ENCODE data around the gene HEATR1. TPM values are rescaled to one million over a fixed set of nuclear protein-coding genes. Genes with fewer than 3 reads are reported as not detected.
"Not testable (repeated sequence)": the region's sequence is repeated elsewhere in the genome, so short reads cannot be mapped to it uniquely, and the experiment has no call there.

Gene HEATR1
- total and polyA plus RNA-seq, 3 experiments from 2014 or later, result 14.2 to 106 (median 101) TPM

DNA sequence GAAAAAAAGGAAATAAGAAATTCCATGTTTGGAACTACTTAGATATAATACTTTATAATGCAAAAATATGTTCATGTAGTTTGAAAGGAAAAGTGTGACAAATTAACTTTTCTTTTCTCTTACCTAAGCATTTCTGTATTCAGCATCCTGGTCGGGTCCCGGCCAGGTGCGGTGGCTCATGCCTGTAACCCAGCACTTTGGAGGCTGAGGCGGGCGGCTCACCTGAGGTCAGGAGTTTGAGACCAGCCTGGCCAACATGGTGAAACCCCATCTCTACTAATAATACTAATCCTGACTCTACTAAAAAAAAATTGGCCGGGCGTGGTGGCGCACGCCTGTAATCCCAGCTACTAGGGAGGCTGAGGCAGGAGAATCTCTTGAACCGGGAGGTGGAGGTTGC, 3.3 kb upstream of the HEATR1 start:
- H3K36me3 Mint-ChIP-seq, result peaks cover 0 to 16% (median 3%) of the 10 kb centered on the region in 3 donors
- H3K27me3 Mint-ChIP-seq, result peaks cover 42 to 45% of the 10 kb centered on the region in 2 donors

DNA sequence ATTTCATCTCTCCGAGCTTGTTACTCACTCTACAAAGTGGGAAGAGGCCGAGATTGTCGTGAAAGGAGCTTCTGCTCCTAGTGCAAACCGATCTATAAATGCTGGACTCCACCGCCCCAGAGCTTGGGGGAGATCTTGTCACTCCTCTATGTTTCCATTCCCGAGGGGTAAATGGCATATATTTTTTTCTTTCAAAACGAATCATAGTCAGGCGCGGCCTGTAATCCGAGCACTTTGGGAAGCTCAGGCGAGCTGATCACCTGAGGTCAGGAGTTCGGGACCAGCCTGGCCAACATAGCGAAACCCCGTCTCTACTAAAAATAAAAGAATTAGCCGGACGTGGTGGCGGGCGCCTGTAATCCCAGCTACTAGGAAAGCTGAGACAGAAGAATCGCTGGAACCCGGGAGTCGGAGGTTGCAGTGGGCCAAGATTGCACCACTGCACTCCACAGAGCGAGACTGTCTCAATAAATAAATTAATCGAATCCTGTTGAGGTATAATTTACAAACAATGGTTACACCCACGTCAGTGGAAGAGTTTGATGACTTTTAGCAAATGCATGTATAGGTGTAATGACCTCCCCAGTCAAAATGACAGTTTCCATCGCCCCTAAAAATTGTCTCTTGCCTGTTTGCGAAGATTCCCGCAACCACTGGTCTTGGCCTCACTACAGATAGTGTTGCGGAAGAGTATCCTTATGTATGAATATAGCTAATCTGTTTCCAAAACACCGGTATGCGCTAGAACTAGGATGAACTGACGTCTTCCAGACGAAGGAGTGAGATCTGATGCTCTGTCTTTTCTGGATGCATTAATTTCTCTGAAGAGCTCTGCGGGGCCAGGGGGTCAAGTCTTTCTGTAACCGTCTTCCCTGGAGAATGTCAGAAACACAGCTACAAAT, 840 bp upstream of the HEATR1 start:
- Mint-ChIP-seq H3K27ac (peak overlapping the region; percentile 80 to 98 (median 94)), H3K36me3 (peaks cover 0 to 37% (median 1%) of the 10 kb centered on the region in 3 donors), H3K4me1 (peaks cover 25 to 36% (median 31%) of the 10 kb centered on the region in 3 donors), H3K4me3 (peak overlapping the region; percentile 97 to 99 (median 99)), H3K27me3 (peaks cover 21 to 22% of the 10 kb centered on the region in 2 donors), H3K9me3 (no peaks in the 10 kb centered on the region)
- Histone ChIP-seq H3K4me1 (ENCODE audit: insufficient read depth, low read length) (peaks cover 21% of the 10 kb centered on the region), H3K27me3 (ENCODE audit: insufficient read depth, low read length, poor library complexity, severe bottlenecking) (no peaks in the 10 kb centered on the region), H3K36me3 (ENCODE audit: insufficient read depth, low read length) (no peaks in the 10 kb centered on the region), H3K27ac (ENCODE audit: low read depth, low read length) (peak overlapping the region; percentile 72), H3K4me3 (ENCODE audit: low read length) (peak overlapping the region; percentile 92), H3K9me3 (ENCODE audit: low read length) (no peaks in the 10 kb centered on the region)
- CTCF ChIA-PET, result no interaction called here
- DNase-seq, result no peak
- POLR2A ChIA-PET, result interaction anchor here (0.5 to 1.1 kb wide), 3 partner anchors 91 to 191 kb away, joined by 3 to 5 read pairs (median 4); partner anchors contain the start of gene MTR

More for the DNA sequence above, 3.3 kb upstream of the HEATR1 start:
- H3K4me1 ChIP-seq (ENCODE audit: insufficient read depth, low read length), result peaks cover 17% of the 10 kb centered on the region
- H3K27ac ChIP-seq (ENCODE audit: low read depth, low read length); CTCF ChIA-PET; POLR2A ChIA-PET; H3K27me3 ChIP-seq (ENCODE audit: insufficient read depth, low read length, poor library complexity, severe bottlenecking); H3K4me3 ChIP-seq (ENCODE audit: low read length); H3K9me3 Mint-ChIP-seq; H3K9me3 ChIP-seq (ENCODE audit: low read length); DNase-seq; H3K36me3 ChIP-seq (ENCODE audit: insufficient read depth, low read length); H3K4me3 Mint-ChIP-seq: not testable (repeated sequence)
- H3K27ac Mint-ChIP-seq, result peak overlapping the region in 1 of 8 donors; percentile 17
- peaks cover 18 to 26% (median 24%) of the 10 kb centered on the region in 3 donors for H3K4me1 Mint-ChIP-seq

DNA sequence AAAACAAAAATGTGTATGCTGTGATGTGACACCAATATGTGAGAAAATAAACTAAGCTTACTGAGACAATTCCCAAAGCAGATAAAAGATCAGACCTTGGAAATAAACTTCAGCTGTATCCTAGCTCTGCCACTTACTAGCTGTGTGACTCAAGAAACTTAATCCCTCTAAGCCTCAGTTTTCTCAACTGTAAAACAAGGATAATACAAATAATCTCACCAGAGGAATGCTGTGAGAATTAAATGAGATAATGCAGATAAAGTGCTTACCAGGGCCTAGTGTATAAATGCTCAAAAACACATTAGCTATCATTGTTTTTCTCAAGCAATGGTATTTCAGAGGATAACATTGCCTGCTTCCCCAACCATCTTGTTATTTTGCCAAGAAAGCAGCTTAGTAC, 2.1 kb downstream of the HEATR1 start:
- Histone ChIP-seq H3K4me1 (ENCODE audit: insufficient read depth, low read length) (peaks cover 21% of the 10 kb centered on the region), H3K36me3 (ENCODE audit: insufficient read depth, low read length) (peaks cover 14% of the 10 kb centered on the region), H3K4me3 (ENCODE audit: low read length) (no peak overlapping the region), H3K9me3 (ENCODE audit: low read length) (no peaks in the 10 kb centered on the region), H3K27ac (ENCODE audit: low read depth, low read length) (no peak overlapping the region), H3K27me3 (ENCODE audit: insufficient read depth, low read length, poor library complexity, severe bottlenecking) (no peaks in the 10 kb centered on the region)
- ChIA-PET CTCF (no interaction called here), POLR2A (no interaction called here)
- no peak for DNase-seq
- peaks cover under 1 to 10% of the 10 kb centered on the region in 2 donors for H3K27me3 Mint-ChIP-seq
- peak overlapping the region in 2 of 7 donors; percentile 5 to 98 for H3K4me3 Mint-ChIP-seq
- H3K27ac Mint-ChIP-seq, result peak overlapping the region in 2 of 8 donors; percentile 67 to 92
- no peaks in the 10 kb centered on the region for H3K9me3 Mint-ChIP-seq
- peaks cover 28 to 45% (median 44%) of the 10 kb centered on the region in 3 donors for H3K4me1 Mint-ChIP-seq
- peaks cover 0 to 62% (median 11%) of the 10 kb centered on the region in 3 donors for H3K36me3 Mint-ChIP-seq

GRCh38 chr1:236590553-236591150, 13.7 kb downstream of the HEATR1 start:
- POLR2A ChIA-PET, result no interaction called here
- CTCF ChIA-PET, result no interaction called here
- H3K4me3 Mint-ChIP-seq, result no peak overlapping the region
- no peaks in the 10 kb centered on the region for H3K27me3 Mint-ChIP-seq
- no peak overlapping the region for H3K27ac Mint-ChIP-seq
- H3K9me3 ChIP-seq (ENCODE audit: low read length), result no peaks in the 10 kb centered on the region
- H3K27me3 ChIP-seq (ENCODE audit: insufficient read depth, low read length, poor library complexity, severe bottlenecking), result no peaks in the 10 kb centered on the region
- H3K36me3 ChIP-seq (ENCODE audit: insufficient read depth, low read length), result peaks cover 38% of the 10 kb centered on the region
- no peaks in the 10 kb centered on the region for H3K9me3 Mint-ChIP-seq
- DNase-seq, result no peak
- peaks cover 12 to 89% (median 28%) of the 10 kb centered on the region in 3 donors for H3K36me3 Mint-ChIP-seq
- H3K4me1 Mint-ChIP-seq, result peaks cover 0 to 9% (median 2%) of the 10 kb centered on the region in 3 donors
- no peak overlapping the region for H3K4me3 ChIP-seq (ENCODE audit: low read length)
- no peak overlapping the region for H3K27ac ChIP-seq (ENCODE audit: low read depth, low read length)
- H3K4me1 ChIP-seq (ENCODE audit: insufficient read depth, low read length), result no peaks in the 10 kb centered on the region

DNA sequence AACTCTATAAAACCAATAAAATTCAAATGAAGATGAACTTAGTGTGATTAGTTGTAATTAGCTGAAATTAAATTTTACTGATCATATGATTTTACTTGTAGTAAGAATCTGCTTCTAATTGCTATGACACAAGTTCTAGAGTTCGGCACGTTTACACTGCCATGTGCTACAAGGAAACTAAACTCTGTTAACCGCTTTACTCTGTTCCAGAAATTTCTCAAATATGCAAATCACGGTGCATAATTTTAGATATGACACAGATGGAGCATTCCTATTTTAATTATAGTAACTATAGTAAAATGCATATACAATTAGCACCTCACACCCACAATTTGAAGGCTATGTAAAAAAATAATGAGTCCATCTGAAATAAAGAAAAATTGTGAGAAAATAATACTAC, 14.8 kb downstream of the HEATR1 start:
- H3K9me3 ChIP-seq (ENCODE audit: low read length), result no peaks in the 10 kb centered on the region
- no peaks in the 10 kb centered on the region for H3K27me3 ChIP-seq (ENCODE audit: insufficient read depth, low read length, poor library complexity, severe bottlenecking)
- DNase-seq, result no peak
- no peak overlapping the region for H3K27ac ChIP-seq (ENCODE audit: low read depth, low read length)
- Mint-ChIP-seq H3K9me3 (no peaks in the 10 kb centered on the region), H3K4me3 (no peak overlapping the region), H3K27ac (no peak overlapping the region), H3K36me3 (peaks cover 13 to 90% (median 34%) of the 10 kb centered on the region in 3 donors), H3K4me1 (peaks cover 0 to 9% (median 0%) of the 10 kb centered on the region in 3 donors), H3K27me3 (no peaks in the 10 kb centered on the region)
- ChIA-PET CTCF (no interaction called here), POLR2A (no interaction called here)
- no peaks in the 10 kb centered on the region for H3K4me1 ChIP-seq (ENCODE audit: insufficient read depth, low read length)
- H3K4me3 ChIP-seq (ENCODE audit: low read length), result no peak overlapping the region
- peaks cover 47% of the 10 kb centered on the region for H3K36me3 ChIP-seq (ENCODE audit: insufficient read depth, low read length)

GRCh38 chr1:236581528-236581927, 22.8 kb downstream of the HEATR1 start:
- Mint-ChIP-seq H3K36me3 (peaks cover 23 to 84% (median 39%) of the 10 kb centered on the region in 3 donors), H3K4me3 (no peak overlapping the region)

DNA sequence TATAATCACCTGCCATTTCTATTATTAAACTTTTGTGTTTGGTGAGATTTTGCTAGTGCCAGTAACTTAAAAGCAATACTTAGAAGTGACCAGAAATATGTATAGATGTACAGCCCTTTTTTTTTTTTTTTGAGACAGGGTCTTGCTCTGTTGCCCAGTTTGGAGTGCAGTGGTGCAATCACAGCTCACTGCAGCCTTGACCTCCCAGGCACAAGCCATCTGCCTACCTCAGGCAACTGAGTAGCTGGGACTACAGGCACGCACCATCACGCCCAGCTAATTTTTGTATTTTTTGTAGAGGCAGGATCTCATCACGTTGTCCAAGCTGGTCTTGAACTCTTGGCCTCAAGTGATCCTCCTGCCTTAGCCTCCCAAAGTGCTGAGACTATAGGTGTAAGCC, 23.9 kb downstream of the HEATR1 start:
- H3K27me3 Mint-ChIP-seq; H3K4me1 ChIP-seq (ENCODE audit: insufficient read depth, low read length); H3K9me3 Mint-ChIP-seq; DNase-seq; H3K27ac Mint-ChIP-seq; H3K4me3 Mint-ChIP-seq; POLR2A ChIA-PET; H3K9me3 ChIP-seq (ENCODE audit: low read length); H3K4me3 ChIP-seq (ENCODE audit: low read length); H3K27me3 ChIP-seq (ENCODE audit: insufficient read depth, low read length, poor library complexity, severe bottlenecking); H3K4me1 Mint-ChIP-seq; H3K27ac ChIP-seq (ENCODE audit: low read depth, low read length); CTCF ChIA-PET: not testable (repeated sequence)
- peaks cover 23 to 87% (median 41%) of the 10 kb centered on the region in 3 donors for H3K36me3 Mint-ChIP-seq
- peaks cover 36% of the 10 kb centered on the region for H3K36me3 ChIP-seq (ENCODE audit: insufficient read depth, low read length)

More at GRCh38 chr1:236581528-236581927, 22.8 kb downstream of the HEATR1 start:
- Histone ChIP-seq H3K4me1 (ENCODE audit: insufficient read depth, low read length) (no peaks in the 10 kb centered on the region), H3K27me3 (ENCODE audit: insufficient read depth, low read length, poor library complexity, severe bottlenecking) (no peaks in the 10 kb centered on the region), H3K36me3 (ENCODE audit: insufficient read depth, low read length) (peaks cover 36% of the 10 kb centered on the region), H3K4me3 (ENCODE audit: low read length) (no peak overlapping the region), H3K9me3 (ENCODE audit: low read length) (no peaks in the 10 kb centered on the region), H3K27ac (ENCODE audit: low read depth, low read length) (no peak overlapping the region)
- H3K27me3 Mint-ChIP-seq, result no peaks in the 10 kb centered on the region
- DNase-seq, result no peak
- H3K4me1 Mint-ChIP-seq, result no peaks in the 10 kb centered on the region
- H3K9me3 Mint-ChIP-seq, result no peaks in the 10 kb centered on the region
- ChIA-PET POLR2A (no interaction called here), CTCF (no interaction called here)
- H3K27ac Mint-ChIP-seq, result peak overlapping the region in 1 of 8 donors; percentile 56

DNA sequence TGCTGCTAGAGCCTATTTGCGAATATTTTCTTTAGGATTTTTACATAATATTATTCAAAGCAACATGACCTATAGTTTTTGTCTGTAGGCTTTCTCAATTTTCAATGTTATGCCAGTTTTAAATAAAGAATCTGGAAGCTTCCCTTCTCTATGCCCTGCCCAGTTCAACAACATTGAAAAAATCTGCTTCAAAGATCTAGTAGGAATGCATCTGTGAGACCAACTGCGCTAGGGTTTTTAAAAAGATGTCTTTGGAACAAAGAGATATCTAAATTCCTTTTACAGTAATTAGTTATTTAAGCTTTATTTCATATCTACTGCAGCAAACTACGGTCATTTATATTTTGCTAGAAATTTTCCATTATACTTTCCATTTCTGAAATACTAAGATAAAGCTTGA, 25.7 kb downstream of the HEATR1 start:
- no peaks in the 10 kb centered on the region for H3K9me3 ChIP-seq (ENCODE audit: low read length)
- H3K4me3 ChIP-seq (ENCODE audit: low read length), result no peak overlapping the region
- DNase-seq, result no peak
- ChIA-PET CTCF (no interaction called here), POLR2A (no interaction called here)
- H3K27ac ChIP-seq (ENCODE audit: low read depth, low read length), result no peak overlapping the region
- peaks cover 23% of the 10 kb centered on the region for H3K36me3 ChIP-seq (ENCODE audit: insufficient read depth, low read length)
- no peaks in the 10 kb centered on the region for H3K27me3 ChIP-seq (ENCODE audit: insufficient read depth, low read length, poor library complexity, severe bottlenecking)
- no peaks in the 10 kb centered on the region for H3K27me3 Mint-ChIP-seq
- peaks cover 0 to 2% (median 0%) of the 10 kb centered on the region in 3 donors for H3K4me1 Mint-ChIP-seq
- H3K4me3 Mint-ChIP-seq, result no peak overlapping the region
- H3K27ac Mint-ChIP-seq, result no peak overlapping the region
- no peaks in the 10 kb centered on the region for H3K9me3 Mint-ChIP-seq
- H3K4me1 ChIP-seq (ENCODE audit: insufficient read depth, low read length), result no peaks in the 10 kb centered on the region
- H3K36me3 Mint-ChIP-seq, result peaks cover 14 to 85% (median 34%) of the 10 kb centered on the region in 3 donors

Measured in CD8-positive, alpha-beta memory T cell (primary cell).